Effector memory CD4-positive, alpha-beta T cell (primary cell): ENCODE measurements around the gene KHDC1L.

Experiments
- DNase-seq, 3 donors: peaks; one replicate each; pipeline ENCODE4 v3.0.0-alpha.2; 2020
- H3K27ac ChIP-seq: 2 replicates; pipeline ENCODE4 v1.7.0; 2013; ENCODE audit warnings: mild to moderate bottlenecking, low read length, moderate library complexity; ENCODE audit not compliant: insufficient read depth, poor library complexity, severe bottlenecking
- H3K27me3 ChIP-seq: replicated peaks from 2 replicates; pipeline ENCODE4 v1.7.0; 2013; ENCODE audit warnings: mild to moderate bottlenecking, low read length; ENCODE audit not compliant: insufficient read depth, control insufficient read depth, poor library complexity, severe bottlenecking
- H3K36me3 ChIP-seq: 2 replicates; pipeline ENCODE4 v1.7.0; 2013; ENCODE audit warnings: mild to moderate bottlenecking, low read length, moderate library complexity; ENCODE audit not compliant: control insufficient read depth, insufficient read depth
- H3K4me1 ChIP-seq: 2 replicates; pipeline ENCODE4 v1.7.0; 2013; ENCODE audit warnings: low read length, mild to moderate bottlenecking; ENCODE audit not compliant: control insufficient read depth, insufficient read depth, poor library complexity, severe bottlenecking
- H3K4me3 ChIP-seq: 2 replicates; pipeline ENCODE4 v1.7.0; 2013; ENCODE audit warnings: low read length, low read depth, mild to moderate bottlenecking; ENCODE audit not compliant: insufficient read depth, poor library complexity, severe bottlenecking
- H3K9me3 ChIP-seq: 2 replicates; pipeline ENCODE4 v1.7.0; 2013; ENCODE audit warnings: mild to moderate bottlenecking, low read length, moderate library complexity; ENCODE audit not compliant: control insufficient read depth

KHDC1L gene

DNA sequence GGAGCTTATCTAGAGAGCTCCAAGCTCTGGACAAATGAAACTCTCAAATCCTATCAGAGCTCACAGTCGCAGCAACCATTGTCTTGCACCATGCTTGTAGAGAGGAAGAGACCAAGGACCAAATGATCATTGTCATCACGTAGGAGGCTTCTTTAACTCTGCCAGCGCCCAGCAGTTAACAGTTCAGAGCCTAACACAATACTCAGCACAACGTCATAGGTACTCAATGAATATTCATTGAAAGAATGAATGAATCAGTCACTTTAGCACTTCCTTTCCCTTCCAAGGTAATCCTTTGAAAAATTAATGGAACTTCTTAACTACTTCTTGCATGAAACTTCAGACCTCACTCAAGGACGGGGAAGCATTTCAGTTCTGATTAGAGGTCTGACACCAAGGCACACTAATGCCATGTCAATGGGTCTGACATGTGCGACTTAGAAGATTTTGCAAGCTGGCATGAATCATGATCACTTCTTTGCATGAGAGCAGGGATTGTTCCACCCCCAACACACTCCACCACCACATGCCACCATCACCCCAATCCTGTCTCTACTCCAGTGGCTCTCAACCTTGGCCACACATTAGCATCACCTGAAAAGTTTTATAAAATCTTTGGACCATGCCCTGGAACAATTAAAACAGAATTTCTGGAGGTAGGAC is 45.1 kb downstream of the KHDC1L start:
- Histone ChIP-seq H3K9me3 (no peaks in the 10 kb centered on the region), H3K36me3 (no peaks in the 10 kb centered on the region), H3K4me1 (no peaks in the 10 kb centered on the region), H3K27me3 (no peaks in the 10 kb centered on the region), H3K4me3 (no peak overlapping the region), H3K27ac (no peak overlapping the region)
- DNase-seq: no peak

- Histone ChIP-seq H3K27ac (no peak overlapping the region), H3K9me3 (no peaks in the 10 kb centered on the region), H3K4me3 (no peak overlapping the region), H3K4me1 (no peaks in the 10 kb centered on the region), H3K36me3 (no peaks in the 10 kb centered on the region), H3K27me3 (no peaks in the 10 kb centered on the region)
- DNase-seq: no peak
Measured at GRCh38 chr6:73177221-73177944, 47.9 kb downstream of the KHDC1L start.

DNA sequence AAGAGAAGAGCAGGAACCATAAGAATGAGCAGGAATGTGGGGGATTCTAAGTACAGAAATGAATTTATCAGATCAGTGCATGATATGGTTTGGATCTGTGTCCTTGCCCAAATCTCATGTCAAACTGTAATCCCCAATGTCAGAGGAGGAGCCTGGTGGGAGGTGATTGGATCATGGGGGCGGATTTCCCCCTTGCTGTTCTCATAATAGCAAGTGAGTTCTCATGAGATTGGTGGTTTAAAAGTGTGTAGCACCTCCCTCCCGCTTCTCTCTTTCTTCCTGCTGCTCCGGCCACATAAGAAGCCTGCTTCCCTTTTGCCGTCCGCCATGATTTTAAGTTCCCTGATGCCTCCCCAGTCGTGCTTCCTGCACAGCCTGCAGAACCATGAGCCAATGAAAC is 49.2 kb downstream of the KHDC1L start:
- Histone ChIP-seq H3K27me3 (no peaks in the 10 kb centered on the region), H3K36me3 (no peaks in the 10 kb centered on the region), H3K4me1 (no peaks in the 10 kb centered on the region), H3K4me3 (no peak overlapping the region), H3K9me3 (no peaks in the 10 kb centered on the region), H3K27ac (no peak overlapping the region)
- no peak for DNase-seq

DNA sequence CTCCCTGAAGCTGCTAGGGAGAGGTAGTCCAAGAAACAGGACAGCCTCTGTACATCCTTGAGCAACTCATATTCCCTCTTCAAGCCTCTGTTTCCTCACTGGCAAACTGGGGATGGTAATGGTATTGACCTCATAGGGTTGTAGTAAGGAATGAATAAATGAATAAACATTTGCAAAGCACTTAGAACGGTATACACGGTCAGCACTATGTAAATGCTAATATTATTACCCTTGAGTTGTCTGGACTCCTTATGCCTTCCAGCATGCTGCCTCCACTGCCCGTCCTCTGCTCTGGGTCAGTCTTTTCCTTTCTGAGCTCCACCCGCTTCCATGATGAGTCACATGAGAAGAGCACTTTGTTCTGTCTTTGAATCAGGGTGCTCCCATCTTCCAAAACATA is 50.6 kb downstream of the KHDC1L start:
- Histone ChIP-seq H3K27ac (no peak overlapping the region), H3K27me3 (no peaks in the 10 kb centered on the region), H3K9me3 (no peaks in the 10 kb centered on the region), H3K4me3 (no peak overlapping the region), H3K36me3 (no peaks in the 10 kb centered on the region), H3K4me1 (no peaks in the 10 kb centered on the region)
- no peak for DNase-seq
